ENCODE data around the gene HSPA9. TPM values are rescaled to one million over a fixed set of nuclear protein-coding genes. Genes with fewer than 3 reads are reported as not detected.

Gene HSPA9
- total and polyA plus RNA-seq, 10 of the 15 experiments (the other 5 are each of a cell fraction or from before 2014, with no cell fraction given): 145 to 455 (median 343) TPM

DNA sequence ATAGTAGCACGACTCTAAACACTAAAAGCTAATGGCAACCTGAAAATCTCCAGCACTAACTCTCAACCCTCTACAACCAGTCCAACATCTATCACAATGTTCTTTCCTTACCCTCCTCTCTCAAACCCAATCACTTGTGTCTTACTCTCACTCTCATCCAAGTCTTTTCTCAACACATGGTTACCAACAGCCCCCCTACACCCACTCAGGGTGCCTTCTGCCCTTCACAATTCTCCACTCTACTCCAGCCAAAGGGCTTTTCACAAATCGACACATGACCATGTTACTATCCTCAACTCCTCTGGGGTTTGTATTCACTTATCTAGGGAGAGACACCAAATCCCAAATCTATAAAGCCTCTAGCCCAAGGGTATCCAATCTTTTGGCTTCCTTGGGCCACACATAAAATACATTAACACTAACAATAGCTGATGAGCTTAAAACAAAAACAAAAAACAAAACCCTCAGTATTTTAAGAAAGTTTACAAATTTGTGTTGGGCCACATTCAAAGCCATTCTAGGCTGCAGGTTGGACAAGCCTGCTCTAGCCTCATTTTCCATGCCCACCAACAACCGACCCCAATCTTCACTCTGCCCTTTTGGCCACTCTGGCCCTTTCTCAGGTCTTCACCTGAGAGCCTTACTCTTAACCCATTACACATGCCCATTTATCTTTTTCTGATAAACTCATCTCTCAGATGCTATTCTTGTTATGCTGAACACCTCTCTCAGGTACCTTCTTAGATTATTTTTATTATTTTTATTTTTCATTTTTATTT, 11.7 kb downstream of the HSPA9 start:
- WGBS (ENCODE audit: insufficient coverage, insufficient replicate concordance, low lambda C conversion rate, missing lambda C conversion rate): 47% methylated on average over 3 of the region's 3 CpGs
- DNase-seq (ENCODE audit: low read depth, low spot score) (no peak), ATAC-seq (no peak), FAIRE-seq (no peak)
- intact Hi-C loops (cut with micrococcal nuclease; ENCODE audit: unreplicated experiment): no loop called here
- no peaks in the 10 kb centered on the region for H3K27me3 ChIP-seq (replicated peaks in 1 of 2; ENCODE audit: control insufficient read depth in 2 of 2, insufficient read depth in 2 of 2, low read length in 1 of 2)
- RAD21 ChIA-PET (ENCODE audit: unreplicated experiment): no interaction called here
- H3K4me3 ChIP-seq: no peak overlapping the region
- H3K79me2 ChIP-seq (ENCODE audit: control insufficient read depth, insufficient read depth, low read length): peaks cover 26% of the 10 kb centered on the region
- no peaks in the 10 kb centered on the region for H3K4me1 ChIP-seq (ENCODE audit: control insufficient read depth, insufficient read depth, low read length)
- TF ChIP-seq MXI1 (IDR thresholded peaks at IDR 0.05; ENCODE audit: low read depth, low read length): no peak
- peak; percentile 41; the same call in 1 of the 2 replicates for TF ChIP-seq POLR2AphosphoS5 (IDR thresholded peaks at IDR 0.05; ENCODE audit: low read length)
- BruUV-seq (replicated peaks): no TSS peak
- no peaks in the 10 kb centered on the region; the same call in 1 of the 2 replicates for H4K20me1 ChIP-seq (ENCODE audit: control insufficient read depth, insufficient read depth)
- H3K4me2 ChIP-seq (ENCODE audit: control insufficient read depth, insufficient read depth): no peak overlapping the region
- H2AFZ ChIP-seq (ENCODE audit: control insufficient read depth, low read depth, low read length): no peak overlapping the region
- no peak overlapping the region for H3K27ac ChIP-seq (ENCODE audit: control insufficient read depth, insufficient read depth)
- H3K9ac ChIP-seq (ENCODE audit: control insufficient read depth, insufficient read depth, low read length): no peak overlapping the region
- CTCF ChIA-PET: interaction anchor here (0.9 to 1.0 kb wide), 2 partner anchors 15 to 383 kb away, joined by 3 read pairs; no protein-coding TSS in a partner anchor
- H3K9me3 ChIP-seq (replicated peaks; ENCODE audit: control insufficient read depth, insufficient read depth, low read length): no peaks in the 10 kb centered on the region
- POLR2A ChIA-PET: no interaction called here
- SMC1A ChIA-PET (ENCODE audit: uncharacterized antibody, unreplicated experiment): no interaction called here
- in situ Hi-C loops (cut with MboI): no loop called here
- H3K36me3 ChIP-seq (ENCODE audit: control insufficient read depth in 2 of 2, insufficient read depth in 2 of 2, low read length in 1 of 2): peaks cover 20 to 52% of the 10 kb centered on the region in 2 experiments

DNA sequence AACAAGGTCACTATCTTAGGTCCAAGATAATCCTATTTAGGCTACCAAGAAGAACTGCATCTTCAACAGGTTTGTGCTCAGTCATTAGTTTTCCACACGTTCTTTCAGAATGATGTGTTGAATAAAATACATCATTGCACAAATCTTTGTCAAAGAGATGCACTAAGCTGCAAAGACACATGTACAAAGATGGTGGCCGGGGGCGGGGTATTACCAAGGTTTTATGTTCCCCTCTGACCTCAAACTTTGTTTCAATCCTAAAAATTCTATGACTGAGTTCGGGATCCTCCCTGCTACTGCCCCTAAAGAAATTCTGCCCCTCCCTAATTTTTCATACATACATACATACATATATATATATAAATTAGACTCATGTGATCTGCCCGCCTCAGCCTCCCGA, 14.2 kb downstream of the HSPA9 start:
- no peaks in the 10 kb centered on the region; the same call in 1 of the 2 replicates for H4K20me1 ChIP-seq (ENCODE audit: control insufficient read depth, insufficient read depth)
- in situ Hi-C loops (cut with MboI): no loop called here
- CTCF ChIA-PET: no interaction called here
- TF ChIP-seq EED (IDR thresholded peaks at IDR 0.05; ENCODE audit: low read depth) (no peak), NBN (IDR thresholded peaks at IDR 0.05) (no peak), SMAD5 (IDR thresholded peaks at IDR 0.05; ENCODE audit: low read depth) (no peak)
- TF ChIP-seq, protein P1, sequence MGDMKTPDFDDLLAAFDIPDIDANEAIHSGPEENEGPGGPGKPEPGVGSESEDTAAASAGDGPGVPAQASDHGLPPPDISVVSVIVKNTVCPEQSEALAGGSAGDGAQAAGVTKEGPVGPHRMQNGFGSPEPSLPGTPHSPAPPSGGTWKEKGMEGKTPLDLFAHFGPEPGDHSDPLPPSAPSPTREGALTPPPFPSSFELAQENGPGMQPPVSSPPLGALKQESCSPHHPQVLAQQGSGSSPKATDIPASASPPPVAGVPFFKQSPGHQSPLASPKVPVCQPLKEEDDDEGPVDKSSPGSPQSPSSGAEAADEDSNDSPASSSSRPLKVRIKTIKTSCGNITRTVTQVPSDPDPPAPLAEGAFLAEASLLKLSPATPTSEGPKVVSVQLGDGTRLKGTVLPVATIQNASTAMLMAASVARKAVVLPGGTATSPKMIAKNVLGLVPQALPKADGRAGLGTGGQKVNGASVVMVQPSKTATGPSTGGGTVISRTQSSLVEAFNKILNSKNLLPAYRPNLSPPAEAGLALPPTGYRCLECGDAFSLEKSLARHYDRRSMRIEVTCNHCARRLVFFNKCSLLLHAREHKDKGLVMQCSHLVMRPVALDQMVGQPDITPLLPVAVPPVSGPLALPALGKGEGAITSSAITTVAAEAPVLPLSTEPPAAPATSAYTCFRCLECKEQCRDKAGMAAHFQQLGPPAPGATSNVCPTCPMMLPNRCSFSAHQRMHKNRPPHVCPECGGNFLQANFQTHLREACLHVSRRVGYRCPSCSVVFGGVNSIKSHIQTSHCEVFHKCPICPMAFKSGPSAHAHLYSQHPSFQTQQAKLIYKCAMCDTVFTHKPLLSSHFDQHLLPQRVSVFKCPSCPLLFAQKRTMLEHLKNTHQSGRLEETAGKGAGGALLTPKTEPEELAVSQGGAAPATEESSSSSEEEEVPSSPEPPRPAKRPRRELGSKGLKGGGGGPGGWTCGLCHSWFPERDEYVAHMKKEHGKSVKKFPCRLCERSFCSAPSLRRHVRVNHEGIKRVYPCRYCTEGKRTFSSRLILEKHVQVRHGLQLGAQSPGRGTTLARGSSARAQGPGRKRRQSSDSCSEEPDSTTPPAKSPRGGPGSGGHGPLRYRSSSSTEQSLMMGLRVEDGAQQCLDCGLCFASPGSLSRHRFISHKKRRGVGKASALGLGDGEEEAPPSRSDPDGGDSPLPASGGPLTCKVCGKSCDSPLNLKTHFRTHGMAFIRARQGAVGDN (IDR thresholded peaks at IDR 0.05): no peak
- TF ChIP-seq, protein P2, sequence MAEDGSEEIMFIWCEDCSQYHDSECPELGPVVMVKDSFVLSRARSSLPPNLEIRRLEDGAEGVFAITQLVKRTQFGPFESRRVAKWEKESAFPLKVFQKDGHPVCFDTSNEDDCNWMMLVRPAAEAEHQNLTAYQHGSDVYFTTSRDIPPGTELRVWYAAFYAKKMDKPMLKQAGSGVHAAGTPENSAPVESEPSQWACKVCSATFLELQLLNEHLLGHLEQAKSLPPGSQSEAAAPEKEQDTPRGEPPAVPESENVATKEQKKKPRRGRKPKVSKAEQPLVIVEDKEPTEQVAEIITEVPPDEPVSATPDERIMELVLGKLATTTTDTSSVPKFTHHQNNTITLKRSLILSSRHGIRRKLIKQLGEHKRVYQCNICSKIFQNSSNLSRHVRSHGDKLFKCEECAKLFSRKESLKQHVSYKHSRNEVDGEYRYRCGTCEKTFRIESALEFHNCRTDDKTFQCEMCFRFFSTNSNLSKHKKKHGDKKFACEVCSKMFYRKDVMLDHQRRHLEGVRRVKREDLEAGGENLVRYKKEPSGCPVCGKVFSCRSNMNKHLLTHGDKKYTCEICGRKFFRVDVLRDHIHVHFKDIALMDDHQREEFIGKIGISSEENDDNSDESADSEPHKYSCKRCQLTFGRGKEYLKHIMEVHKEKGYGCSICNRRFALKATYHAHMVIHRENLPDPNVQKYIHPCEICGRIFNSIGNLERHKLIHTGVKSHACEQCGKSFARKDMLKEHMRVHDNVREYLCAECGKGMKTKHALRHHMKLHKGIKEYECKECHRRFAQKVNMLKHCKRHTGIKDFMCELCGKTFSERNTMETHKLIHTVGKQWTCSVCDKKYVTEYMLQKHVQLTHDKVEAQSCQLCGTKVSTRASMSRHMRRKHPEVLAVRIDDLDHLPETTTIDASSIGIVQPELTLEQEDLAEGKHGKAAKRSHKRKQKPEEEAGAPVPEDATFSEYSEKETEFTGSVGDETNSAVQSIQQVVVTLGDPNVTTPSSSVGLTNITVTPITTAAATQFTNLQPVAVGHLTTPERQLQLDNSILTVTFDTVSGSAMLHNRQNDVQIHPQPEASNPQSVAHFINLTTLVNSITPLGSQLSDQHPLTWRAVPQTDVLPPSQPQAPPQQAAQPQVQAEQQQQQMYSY (CRISPR knock-in tag; IDR thresholded peaks at IDR 0.05): no peak

More for the DNA sequence above, 14.2 kb downstream of the HSPA9 start:
- peaks cover 26 to 57% of the 10 kb centered on the region in 2 experiments for H3K36me3 ChIP-seq (ENCODE audit: control insufficient read depth in 2 of 2, insufficient read depth in 2 of 2, low read length in 1 of 2)
- no peak for DNase-seq (ENCODE audit: low read depth, low spot score)
- no peak overlapping the region for H3K27ac ChIP-seq (ENCODE audit: control insufficient read depth, insufficient read depth)
- H3K9me3 ChIP-seq (replicated peaks; ENCODE audit: control insufficient read depth, insufficient read depth, low read length): no peaks in the 10 kb centered on the region
- no peak overlapping the region for H2AFZ ChIP-seq (ENCODE audit: control insufficient read depth, low read depth, low read length)
- H3K79me2 ChIP-seq (ENCODE audit: control insufficient read depth, insufficient read depth, low read length): peaks cover 16% of the 10 kb centered on the region
- SMC1A ChIA-PET (ENCODE audit: uncharacterized antibody, unreplicated experiment): no interaction called here
- POLR2A ChIA-PET: no interaction called here
- no peaks in the 10 kb centered on the region for H3K27me3 ChIP-seq (replicated peaks in 1 of 2; ENCODE audit: control insufficient read depth in 2 of 2, insufficient read depth in 2 of 2, low read length in 1 of 2)
- no peak for FAIRE-seq
- ATAC-seq: no peak
- intact Hi-C loops (cut with micrococcal nuclease; ENCODE audit: unreplicated experiment): no loop called here
- no peak overlapping the region for H3K4me3 ChIP-seq
- H3K9ac ChIP-seq (ENCODE audit: control insufficient read depth, insufficient read depth, low read length): no peak overlapping the region
- no peak overlapping the region for H3K4me2 ChIP-seq (ENCODE audit: control insufficient read depth, insufficient read depth)
- H3K4me1 ChIP-seq (ENCODE audit: control insufficient read depth, insufficient read depth, low read length): no peaks in the 10 kb centered on the region
- no TSS peak for BruUV-seq (replicated peaks)
- WGBS (ENCODE audit: insufficient coverage, insufficient replicate concordance, low lambda C conversion rate, missing lambda C conversion rate): 90% methylated on average over 6 of the region's 6 CpGs
- RAD21 ChIA-PET (ENCODE audit: unreplicated experiment): no interaction called here
